Medulla oblongata (tissue), 1 donor: ENCODE measurements around the gene DENND5B.
"Not testable (repeated sequence)": the region's sequence is repeated elsewhere in the genome, so short reads cannot be mapped to it uniquely, and the experiment has no call there.

Experiments used
- DNase-seq: peaks from one replicate; pipeline ENCODE4 v3.0.0-alpha.2; 2015; ENCODE audit errors: extremely low spot score

The DENND5B gene

DNA sequence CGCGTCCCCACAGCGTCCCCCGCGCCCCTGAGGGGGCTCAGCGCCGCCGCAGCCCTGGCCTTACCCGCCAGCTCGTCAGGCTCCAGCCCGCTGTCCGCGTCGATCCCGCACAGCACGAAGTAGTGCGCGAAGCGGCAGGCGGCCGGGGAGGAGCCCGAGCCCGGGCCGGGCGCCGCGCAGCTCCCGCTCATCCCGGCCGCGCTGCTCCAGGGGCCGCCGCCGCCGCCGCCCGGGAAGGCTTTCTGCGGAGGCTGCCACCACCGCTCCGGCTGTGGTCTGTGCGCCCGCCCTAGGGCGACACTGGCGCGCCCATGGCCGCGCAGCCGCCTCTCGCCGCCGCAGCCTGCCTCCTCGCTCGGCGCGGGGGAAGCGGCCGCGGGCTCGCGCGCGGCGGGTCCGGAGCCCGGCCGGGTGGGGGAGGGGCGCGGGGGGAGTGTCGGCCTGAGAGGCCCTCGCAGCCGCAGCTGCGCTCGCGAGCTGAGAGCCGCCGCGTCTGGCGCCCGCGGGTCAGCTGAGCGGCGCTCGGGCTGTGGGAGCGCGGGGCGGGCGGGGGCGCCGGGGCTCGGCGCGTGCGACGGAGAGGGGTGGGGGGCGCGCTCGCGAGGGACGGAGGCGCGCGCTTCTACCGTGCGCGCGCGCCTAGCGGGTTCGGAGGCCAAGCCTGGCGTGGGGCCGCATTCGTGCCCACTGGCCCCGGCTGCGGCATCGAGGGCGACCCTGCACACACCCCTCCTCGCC, at the start of gene DENND5B:
Gene DENND5B (minus strand): TSS at position 495 of the 738 bp plus-strand sequence. CDS start 304 bp downstream, at position 191.
- DNase-seq, result peak; percentile 85

DNA sequence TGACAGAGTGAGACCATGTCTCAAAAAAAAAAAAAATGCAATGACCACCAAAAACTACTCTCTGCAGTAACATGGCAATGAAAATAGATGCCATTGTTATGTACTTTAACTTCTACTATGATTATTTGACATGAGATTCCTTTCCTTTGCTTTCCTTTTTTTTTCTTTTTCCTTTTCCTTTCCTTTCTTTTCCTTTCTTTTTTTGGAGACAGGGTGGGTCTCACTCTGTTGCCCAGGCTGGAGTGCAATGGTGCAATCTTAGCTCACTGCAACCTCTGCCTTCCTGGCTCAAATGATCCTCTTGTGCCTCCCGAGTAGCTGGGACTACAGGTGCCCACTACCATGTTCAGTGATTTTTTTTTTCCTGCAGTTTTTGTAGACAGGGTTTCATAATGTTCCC, 43.7 kb upstream of the DENND5B start:
- DNase-seq, result no peak

DNA sequence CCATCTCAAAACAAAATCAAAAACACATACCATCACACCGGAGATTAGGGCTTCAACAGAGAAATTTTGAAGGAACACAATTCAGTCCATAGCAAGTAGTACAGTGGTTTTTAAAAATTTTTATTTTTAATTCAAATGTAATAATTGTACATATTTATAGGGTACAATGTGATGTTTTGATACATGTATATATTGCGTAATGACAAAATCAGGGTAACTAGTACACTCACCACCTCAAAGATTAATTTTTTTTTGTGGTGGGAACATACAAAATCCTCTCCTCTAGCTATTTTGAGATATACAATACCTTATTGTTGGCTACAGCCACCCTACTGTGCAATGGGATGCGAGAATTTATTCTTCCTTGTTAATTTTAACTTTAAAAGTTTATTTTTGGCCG, 42.5 kb upstream of the DENND5B start:
- DNase-seq, result no peak

DNA sequence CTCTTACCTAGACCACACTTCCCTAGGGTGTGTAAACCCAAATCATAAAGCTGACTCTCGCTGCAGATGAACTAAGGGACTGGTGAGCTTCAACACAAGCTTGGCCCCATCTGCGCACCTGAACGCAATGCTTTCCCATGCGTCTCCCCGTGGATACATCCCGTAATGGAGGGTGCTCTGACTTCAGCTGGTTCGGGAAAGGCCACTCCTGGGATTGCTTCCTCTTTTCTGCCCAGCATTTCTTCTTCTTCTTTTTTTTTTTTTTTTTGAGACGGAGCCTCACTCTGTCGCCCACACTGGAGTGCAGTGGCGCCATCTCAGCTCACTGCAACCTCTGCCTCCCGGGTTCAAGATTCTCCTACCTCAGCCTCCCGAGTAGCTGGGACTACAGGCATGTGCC, 40.9 kb upstream of the DENND5B start:
- DNase-seq, result no peak

DNA sequence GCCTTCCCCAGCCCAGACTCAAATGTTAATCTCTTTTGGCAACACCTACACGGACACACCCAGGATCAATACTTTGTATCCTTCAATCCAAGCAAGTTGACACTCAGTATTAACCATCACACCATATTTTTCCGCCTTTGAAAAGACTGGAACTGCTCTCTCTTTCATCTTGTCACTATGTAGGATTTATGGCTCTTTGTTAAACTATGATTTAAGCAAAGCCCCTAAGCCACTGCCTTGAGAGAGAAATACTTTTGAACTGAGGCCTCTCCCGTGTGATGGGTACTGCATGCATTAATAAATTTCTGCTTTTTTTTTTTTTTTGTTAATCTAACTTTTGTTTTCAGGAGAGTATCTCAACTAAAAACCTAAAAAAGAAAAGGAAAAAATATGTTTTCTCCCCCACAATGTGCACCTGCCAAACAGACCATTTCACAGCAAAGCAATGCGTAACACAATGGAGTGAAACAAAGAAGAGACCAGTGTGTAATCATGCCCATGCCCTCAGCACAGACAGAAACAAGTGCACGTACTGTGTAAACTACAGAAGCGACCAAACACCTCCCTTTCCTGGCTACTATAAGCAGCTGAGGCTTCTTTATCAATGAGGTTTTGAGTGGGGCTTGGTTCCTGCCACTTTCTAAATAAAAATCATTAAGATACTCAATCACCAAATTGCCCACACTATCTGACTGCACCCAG, 40.2 kb upstream of the DENND5B start:
- no peak for DNase-seq

DNA sequence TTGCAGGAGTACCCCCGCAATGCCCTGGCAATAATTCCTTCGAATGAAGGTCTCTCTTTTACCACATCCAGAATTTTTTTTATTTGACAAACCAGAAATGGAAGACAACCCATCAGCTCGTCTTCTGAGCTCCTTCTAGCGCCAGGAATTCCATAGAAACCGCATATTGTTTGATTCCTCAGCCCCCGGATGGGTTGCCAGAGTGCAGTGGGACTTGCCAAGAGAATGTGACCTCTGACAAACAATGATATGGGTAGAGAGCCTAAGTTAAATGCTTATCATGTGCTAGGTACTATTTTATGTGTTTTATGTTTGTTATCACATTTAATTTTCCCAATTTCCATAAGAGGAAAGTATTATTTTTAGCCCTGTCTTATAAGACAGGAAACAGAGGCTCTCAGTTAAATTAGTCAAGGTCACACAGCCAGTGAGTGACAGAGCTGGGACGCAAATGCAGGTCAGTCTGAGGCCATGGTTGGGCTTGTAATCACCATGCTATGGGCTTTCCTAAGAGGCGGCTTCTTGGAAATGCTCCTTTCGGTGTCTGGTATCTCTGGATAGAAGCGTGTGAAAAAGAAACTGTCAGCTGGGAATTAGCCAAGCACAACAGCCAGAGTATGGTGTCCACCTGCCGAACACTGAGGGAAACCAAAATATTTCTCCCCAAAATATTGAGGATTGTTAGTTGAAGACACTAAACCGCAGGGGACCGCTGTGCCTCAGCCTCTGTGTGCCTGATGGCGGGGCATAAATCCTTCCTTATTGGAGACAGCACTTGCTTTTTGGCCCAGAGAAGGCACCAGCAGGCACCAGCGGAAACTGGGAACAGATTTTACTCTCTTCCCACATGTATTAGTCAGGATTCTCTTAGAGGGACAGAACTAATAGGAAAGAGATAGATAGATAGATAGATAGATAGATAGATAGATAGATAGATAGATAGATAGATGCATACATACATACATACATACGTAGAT, 39.1 kb upstream of the DENND5B start:
- DNase-seq, result no peak

DNA sequence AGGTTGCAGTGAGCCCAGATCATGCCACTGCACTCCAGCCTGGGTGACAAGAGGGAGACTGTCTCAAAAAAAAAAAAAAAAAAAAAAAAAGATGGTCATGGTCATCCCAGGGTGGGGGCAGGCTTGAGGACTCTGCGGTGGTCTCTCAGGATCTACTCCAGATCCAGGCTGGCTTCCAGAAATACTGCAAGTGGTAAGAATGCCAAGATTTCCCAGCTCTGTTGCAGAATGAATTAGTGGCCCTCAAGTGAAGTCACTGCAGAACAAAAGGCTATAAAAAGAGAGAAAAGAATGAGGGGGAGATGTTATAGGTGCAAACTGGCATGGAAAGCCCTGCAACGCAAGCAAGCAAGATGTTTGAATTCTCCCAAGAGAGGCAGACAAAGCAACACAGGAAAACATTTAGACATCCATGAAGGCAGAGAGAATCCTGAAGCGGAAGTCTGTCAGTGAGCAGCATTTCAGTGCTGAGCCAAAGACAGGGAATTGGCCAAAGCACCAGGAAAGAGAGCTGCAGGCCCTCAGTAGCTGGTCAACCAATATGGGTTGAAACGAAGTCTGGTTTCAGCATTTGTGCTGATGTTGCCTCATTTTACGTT, 36.6 kb upstream of the DENND5B start:
- DNase-seq, result no peak

DNA sequence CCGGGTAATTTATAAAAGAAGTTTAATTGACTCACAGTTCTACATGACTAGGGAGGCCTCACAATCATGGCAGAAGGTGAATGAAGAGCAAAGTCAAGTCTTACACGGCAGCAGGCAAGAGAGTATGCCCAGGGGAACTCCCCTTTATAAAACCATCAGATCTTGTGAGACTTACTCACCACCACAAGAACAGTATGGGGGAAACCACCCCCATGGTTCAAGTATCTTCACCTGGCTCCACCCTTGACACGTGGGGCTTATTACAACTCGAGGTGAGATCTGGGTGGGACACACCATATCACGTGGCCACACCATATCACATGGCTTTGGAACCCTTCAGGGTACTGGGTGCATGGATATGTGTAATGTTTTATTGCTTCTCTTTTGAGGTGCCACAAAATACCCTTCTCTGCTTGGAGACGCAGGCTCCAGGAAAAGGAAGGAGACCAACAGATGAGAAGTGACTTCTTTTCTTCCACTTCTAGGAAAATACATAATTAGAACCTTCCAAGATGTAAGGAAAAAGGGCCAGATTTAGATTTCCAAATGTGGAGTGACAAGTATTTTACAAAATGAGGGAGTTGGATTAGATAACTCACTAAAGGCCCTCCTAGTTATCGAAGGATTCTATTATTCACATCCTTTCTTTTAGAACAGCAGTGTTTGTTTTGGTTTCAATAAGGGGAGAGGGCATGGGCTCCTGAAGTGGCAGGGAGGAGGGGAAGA, 35.5 kb upstream of the DENND5B start:
- no peak for DNase-seq

DNA sequence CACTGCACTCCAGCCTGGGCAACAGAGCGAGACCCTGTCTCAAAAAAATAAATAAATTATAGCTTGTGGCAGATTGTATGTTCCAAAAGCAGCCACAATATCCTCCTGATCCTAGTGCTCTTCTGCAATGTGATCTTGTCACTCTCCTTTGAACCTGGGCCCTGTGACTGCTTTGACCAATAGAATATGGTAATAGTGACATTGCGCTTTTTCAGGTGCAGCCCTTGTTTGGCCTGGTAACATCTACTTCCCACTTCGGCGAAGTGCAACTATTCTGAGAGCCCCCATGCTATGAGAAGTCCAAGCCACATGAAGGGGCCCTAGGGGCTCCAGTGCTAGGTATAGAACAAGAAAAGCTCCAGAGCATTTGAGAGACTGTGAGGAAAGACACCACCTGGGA, 31.1 kb upstream of the DENND5B start:
- no peak for DNase-seq

DNA sequence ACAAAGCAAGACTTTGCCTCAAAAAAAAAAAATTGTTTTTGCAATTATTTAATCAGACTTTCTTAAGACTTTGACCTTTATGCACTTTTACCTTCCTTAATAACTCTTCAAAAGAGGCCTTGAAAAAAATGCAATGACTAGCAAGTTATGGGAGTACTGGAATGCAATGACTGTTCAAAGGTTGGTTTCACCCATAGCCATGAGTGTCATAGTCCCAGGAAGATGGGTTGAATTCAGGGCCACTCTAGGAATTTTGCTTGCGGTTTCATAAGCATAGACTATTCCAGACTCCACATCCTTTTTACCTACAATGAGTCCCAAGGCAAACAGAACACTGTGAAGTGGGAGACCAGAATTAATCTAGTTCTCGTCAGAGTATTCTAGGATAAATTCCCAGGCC, 29.4 kb upstream of the DENND5B start:
- DNase-seq, result no peak

DNA sequence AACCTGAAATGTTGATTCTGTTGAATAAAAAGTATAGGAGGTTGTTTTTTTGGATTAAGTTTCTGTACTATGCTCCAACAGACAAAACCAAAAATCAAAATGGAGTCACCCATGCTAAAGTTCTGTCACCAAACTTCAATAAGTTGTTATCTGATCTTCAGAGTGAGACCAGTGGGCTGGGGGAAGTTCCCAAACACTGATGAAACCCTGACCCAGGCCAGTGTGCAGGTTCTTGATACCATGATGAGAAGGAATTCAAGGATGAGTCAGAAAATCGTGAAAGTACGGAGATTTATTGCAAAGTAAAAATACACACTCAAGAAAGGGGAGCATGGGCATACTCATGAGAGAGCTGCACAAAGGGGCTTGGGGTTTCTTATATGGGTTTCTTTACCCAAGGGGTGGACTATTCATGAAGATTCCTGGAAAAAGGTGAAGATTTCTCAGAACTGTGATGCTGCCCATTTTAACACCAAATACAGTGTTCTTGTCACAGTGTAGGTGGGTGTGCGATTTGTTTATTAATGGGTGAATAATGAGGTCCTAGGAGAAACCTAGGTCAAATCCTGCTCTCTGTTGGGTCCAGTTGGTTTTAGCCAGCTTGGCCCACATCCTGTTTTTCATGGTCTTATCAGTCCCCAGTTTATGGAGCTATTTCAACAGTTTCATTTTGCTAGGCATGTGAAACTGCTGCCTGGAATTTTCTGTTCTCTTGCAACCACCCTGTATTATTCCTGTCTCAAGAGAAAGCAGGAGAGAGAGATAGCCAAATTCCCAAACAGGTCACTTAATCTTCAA, 27.5 kb upstream of the DENND5B start:
- no peak for DNase-seq

DNA sequence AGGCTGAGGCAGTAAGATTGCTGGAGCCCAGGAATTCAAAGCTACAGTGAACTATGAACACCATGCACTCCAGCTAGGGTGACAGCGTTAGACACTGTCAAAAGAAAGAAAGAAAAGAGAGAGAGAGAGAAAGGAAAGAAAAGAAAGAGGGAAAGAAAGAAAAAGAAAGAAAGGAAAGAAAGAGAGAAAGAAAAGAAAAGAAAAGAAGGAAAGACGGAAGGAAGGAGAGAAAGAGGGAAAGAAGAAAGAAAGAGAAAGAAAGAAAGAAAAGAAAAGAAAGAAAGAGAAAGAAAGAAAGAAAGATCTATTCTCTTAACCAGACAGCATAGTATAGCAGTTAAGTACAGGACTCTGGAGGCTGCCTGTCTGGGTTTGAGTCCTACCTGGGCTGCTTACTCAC, 21.9 kb upstream of the DENND5B start:
- no peak for DNase-seq

DNA sequence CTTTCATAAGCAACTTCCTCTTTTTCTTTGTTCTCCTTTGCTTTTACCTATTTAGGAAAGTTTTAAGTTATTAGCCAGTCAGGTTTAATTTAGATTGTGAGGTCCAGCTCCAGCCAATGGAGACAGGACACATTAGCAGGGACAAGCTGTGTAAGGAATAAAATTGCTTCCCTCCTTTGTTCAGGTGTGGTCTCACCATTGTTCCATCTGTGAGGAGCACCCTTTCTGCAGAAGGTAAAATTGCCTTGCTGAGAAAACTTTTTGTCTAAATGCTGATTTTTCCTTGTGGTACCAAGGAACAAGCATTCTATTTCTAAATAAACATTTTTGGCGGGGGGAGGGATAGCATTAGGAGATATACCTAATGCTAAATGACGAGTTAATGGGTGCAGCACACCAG, 17.4 kb upstream of the DENND5B start:
- not testable (repeated sequence) for DNase-seq

DNA sequence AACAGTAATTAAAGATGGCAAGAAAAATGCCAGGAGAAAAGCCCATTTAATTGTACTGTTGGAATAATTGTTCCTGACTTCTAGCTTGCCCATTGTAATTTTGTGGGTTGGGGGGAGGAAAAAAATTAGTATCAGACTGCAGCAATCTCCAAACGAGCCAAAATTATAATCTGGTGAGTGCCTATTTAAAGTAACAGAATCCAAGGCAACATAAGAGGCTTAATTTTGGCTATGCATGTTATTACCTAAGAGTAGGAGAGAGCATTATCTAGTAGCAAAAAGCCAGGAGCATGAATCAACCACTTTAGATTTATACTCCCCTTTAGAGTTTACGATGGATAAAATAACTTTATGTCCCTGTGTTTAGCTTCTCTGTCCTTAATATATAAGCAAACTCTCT, 14.6 kb upstream of the DENND5B start:
- no peak for DNase-seq

DNA sequence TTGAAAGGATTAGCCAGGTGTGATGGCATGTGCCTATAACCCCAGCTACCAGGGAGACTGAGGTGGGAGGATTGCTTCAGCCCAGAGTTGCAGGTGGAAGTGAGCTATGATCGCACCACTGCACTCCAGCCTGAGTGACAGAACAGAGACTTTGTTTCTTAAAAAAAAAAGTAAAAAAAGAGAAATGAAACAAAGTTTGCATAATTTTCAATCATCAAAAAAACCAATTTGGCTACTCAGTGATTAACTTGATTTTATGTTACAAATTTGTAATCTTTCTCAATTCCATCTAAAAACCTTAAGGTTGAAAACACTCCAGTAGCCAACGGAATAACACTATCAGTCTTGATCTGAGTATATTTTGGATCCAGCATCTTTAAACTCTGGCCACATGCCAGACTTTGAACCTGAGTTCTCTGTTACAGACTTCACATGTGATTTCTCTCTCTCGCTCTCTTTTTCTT, 12.6 kb upstream of the DENND5B start:
- DNase-seq, result no peak

DNA sequence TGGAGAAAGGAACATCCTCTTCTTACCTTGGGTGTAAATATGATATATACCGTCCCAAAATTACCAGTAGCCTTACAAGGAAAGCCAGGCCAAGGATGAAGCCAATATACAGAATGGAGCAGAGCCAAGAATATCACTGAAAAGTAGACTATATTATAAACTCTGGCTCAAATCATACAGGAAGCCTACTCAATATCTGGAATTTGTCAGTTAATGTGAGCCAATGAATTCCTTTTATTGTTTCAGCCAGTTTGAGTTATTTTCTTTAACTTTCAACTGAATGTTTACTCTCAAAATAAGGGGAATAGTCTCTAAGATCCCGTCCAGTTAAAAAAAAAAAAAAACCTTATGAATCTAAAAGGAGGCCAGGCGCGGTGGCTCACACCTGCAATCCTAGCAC, 9.8 kb upstream of the DENND5B start:
- no peak for DNase-seq

DNA sequence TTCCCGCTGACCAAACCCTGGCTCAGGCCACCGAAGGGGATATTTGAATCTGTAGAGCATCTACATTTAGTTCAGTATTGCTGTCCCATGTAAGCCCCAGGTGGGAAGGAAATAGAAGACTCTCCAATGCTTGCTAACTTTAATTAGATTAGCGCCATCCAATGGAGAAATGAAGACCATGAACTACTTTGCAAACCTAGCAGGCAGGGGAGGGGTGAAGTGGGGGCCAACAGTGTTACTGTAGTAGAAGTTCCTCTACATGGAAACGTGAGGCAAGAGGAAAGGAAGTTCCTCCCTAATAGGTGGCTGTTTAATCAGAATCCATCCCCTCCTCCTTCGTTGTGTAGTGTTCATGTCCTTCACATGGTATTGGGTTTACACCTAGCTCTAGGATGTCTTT, 9.3 kb upstream of the DENND5B start:
- no peak for DNase-seq

DNA sequence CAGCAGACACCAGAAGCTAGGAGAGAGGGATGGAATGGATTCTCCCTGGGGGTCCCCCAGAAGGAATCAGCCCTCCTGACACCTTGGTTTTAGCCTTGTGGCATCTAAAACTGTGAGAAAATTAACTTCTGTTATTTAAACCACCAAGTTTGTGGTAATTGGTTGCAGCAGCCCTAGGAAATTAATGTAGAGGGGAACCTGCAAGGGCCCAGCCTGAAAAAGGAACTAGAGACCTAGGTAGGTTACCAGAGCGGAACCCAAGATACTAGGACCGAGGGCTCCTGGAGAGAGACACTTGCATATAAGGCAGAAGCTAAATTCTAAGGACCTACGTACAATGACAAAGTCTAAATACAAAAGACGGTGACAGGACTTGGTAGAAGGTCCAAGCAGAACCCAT, 8.1 kb upstream of the DENND5B start:
- DNase-seq, result no peak

DNA sequence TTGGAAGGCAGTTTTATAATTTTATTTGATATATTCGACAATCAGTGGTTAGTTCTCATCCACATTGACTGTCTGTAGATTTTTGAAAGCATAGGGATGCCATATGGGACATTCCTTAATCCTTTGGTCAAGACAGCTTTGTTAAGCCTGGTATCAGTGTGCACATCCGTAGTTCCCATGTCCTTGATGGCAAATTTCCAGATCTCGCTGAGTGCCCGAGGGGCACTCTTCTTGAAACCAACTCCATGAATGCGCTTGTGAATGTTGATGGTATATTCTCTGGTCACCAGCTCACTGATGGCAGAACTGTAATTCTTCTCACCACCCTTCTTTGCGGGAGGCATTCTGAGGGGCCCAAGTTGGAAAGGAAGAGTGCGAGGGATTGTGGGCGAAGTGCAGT, 6.1 kb upstream of the DENND5B start:
- DNase-seq, result no peak

DNA sequence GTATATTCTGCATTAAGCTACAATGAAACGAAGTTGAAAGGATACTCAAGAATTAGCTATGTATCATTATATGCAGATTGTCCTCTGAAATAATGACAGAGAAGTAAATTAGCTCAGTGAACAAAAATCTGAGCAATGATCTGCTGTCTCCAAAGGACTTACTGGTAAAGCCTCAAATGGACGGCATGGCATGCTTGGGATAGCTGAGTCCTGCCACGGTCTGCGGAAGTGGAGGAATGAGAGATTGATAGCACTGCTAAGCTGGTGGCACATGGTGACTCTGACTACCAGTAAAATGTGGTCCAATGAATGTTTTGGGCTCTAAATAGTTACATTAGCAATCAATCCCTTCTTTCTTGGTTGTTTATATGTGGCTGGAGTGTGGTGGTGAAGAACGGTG, 3.7 kb upstream of the DENND5B start:
- no peak for DNase-seq
